HG02642 (cell line): Measurements from ENCODE around the gene MRPL17.

Experiments used
- ATAC-seq: cut with Tn5 transposase; IDR thresholded peaks from one replicate; pipeline ENCODE4 v1.9.1; 2021; ENCODE audit warnings: mild to moderate bottlenecking; ENCODE audit not compliant: unreplicated experiment, poor library complexity

Gene MRPL17

GRCh38 chr11:6635082-6635932 lies 47.8 kb downstream of the MRPL17 start:
- ATAC-seq = no peak

- ATAC-seq = no peak
These were observed 48.6 kb downstream of the MRPL17 start for GRCh38 chr11:6634534-6634933.

- no peak for ATAC-seq
These were observed 49.4 kb downstream of the MRPL17 start for GRCh38 chr11:6633422-6634408.

- no peak for ATAC-seq
These were observed 50.7 kb downstream of the MRPL17 start for GRCh38 chr11:6632116-6633073.

- ATAC-seq = no peak
These were observed 51.7 kb downstream of the MRPL17 start for GRCh38 chr11:6631361-6631890.

- no peak for ATAC-seq
These were observed 52.4 kb downstream of the MRPL17 start for GRCh38 chr11:6630632-6631291.
